ENCODE data around the gene ZBTB3.
"Not testable (repeated sequence)": the region's sequence is repeated elsewhere in the genome, so short reads cannot be mapped to it uniquely, and the experiment has no call there.

ZBTB3 gene

DNA sequence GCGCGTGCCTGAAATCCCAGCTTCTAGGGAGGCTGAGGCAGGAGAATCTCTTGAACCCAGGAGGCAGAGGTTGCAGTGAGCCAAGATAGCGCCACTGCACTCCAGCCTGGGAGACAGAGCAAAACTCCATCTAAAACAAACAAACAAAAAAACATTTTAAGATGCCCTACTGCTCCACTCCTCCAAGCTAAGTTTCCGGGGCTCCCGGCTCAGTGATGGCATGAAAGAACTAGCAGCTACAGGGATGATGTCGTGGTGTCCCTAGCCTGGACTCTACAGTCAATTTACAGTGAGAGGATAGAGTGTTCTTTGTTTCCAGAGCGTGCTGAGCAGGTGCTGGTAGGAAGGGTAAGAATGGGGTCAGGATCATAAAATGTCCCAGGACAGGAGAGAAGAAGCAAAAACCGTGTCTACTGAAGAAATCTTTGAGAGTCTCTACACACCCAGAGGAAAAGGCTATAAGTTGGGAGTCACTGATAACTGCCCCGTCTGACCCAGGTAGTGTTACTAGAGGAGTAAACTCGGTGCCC, 1.2 kb upstream of the ZBTB3 start:
- peak; percentile 67 for DNase-seq

DNA sequence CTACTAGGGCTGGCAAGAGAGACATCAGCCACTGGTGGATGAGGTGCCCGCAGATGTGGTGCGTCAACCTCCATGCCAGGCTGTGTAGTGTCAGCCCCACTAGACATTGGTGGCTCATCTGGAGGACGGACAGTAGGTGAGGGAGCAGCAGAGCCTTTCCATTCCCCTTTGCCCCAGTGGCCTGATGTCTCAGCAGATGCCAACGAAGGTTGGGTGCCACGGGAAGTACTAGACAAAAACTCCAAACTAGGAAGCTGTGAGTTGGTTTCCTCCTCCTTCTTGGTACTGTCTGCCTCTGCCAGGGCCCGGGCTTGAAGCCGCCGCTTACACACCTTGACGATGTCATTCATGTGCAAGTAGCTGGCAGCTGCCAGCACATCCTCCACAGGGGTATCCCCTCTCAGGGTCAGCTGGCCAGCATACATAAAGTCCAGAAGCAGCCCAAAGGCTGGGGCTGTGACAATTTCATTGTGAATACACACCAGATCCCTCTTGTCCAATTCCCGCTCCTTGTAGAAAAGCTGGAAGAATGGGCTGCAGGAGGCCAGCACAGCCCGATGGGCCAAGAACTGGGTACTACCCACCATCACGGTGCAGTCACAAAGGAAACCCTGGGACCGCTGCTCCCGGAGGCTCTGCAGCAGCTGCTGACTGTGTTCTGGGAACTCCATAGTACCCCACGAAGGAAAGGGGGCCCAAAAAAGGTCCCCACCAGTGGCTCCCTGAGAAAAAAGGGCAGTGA, 795 bp downstream of the ZBTB3 start:
- DNase-seq = no peak

DNA sequence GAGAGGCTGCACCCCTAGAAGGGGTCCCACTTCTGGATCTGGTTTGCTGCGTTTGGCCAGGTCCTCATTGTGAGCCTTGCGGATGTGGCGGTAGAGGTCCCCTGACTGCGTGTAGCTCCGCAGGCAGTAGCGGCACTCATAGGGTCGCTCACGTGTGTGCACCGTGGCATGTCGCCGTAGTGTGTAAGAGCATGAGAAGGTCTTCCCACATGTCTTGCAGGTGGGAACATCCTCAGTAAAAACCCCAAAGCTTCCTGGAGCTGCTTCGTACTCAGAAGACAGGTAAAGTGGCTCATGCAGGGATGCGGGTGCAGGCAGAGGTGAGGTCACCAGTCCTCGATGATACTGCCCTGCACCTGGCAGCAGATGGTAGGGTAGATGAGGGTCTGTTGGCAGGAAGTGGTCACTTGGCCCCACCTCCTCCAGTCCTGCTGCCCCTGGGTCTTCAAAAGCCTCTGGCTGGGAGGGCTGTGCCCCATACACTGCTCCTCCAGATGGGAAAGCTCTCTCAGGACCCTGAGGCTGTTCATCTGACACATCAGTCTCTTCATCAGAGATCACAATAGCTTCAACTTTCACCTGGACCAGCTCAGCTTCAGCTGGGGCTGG, 1.7 kb downstream of the ZBTB3 start:
- no peak for DNase-seq

DNA sequence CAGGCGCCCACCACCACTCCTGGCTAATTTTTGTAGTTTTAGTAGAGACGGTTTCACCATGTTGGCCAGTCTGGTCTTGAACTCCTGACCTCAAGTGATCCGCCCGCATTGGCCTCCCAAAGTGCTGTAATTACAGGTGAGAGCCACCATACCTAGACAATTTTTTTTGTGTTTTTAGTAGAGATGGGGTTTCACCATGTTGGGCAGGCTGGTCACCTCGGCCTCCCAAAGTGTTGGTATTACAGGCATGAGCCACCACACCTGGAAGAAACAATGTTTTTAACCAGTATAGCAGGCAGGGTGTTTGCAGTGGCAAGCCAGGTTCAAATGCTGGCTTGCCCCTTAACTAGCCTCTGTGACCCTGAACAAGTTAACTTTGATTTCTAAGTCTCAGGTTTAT, 4.0 kb downstream of the ZBTB3 start:
- not testable (repeated sequence) for DNase-seq

DNA sequence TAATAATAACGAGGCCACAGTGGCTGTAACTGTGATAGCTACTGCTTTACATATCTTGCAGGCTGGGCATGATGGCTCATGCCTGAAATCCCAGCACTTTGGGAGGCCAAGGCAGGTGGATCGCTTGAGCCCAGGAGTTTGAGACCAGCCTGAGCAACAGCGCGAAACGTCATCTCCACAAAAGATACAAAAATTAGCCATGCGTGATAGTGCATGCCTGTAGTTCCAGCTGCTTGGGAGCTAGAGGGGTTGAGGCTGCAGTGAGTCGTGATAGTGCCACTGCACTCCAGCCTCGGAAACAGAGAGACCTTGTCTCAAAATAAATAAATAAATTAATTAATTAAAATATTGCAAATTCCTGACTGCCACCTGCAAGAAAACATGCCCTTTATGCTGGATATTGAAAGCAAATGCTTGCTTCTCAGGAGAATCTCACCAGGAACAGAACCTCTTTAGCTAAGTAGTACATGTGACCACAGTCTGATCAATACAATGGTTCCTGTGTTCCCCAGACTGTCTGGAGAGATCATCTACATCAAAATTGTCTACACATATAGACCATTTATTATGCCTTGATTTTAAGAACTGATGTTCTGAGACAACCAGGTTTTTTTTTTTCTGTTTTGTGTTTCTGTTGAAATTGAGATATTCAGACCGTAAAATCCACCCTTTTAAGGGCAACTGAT, 6.3 kb downstream of the ZBTB3 start:
- DNase-seq = peak; percentile 57

DNA sequence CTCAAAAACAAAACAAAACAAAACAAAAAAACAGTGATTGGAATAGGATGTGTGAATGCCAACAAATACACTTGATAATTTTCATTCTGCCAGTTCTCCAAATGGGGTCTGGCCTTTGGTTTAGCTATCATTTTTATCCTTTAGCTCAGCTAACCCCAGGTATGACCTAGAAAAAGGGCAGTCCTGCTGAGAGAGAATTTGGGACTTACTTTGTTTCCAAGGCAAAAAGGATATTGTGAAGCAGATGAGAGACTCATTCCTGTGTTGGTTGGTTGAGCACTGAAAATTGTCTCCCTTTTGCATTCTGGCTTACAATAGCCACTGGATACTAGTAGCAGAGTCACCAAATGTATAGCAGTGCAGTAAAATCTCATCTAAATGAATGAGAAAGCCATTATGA, 16.8 kb downstream of the ZBTB3 start:
- no peak for DNase-seq

DNA sequence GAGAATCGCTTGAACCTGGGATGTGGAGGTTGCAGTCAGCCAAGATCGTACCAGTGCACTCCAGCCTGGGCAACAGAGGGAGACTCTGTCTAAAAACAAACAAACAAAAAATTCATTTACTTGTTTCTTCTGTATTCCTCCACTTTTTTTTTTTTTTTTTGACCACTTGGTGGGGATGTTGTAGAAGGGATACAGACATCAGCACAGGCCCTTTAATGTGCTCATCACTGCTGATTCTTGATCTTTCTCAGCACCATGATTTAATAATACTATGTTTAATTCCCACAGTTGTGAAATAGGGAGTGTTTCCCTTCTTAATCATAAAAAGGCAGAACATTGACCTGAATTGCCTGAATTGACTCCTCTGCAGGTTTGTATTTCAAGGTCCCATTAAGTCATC, 21.1 kb downstream of the ZBTB3 start:
- DNase-seq = no peak

DNA sequence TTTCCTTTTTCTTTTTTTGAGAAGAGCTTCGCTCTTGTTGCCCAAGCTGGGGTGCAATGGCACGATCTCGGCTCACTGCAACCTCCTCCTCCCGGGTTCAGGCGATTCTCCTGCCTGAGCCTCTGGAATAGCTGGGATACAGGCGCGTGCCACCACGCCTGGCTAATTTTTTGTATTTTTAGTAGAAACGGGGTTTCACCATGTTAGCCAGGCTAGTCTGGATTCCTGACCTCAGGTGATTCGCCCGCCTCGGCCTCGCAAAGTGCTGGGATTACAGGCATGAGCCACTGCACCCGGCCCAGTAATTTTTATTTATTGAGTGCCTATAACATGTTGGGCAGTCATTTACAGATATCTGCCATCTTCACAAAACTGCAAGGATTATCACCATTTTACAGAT, 23.9 kb downstream of the ZBTB3 start:
- DNase-seq = not testable (repeated sequence)

DNA sequence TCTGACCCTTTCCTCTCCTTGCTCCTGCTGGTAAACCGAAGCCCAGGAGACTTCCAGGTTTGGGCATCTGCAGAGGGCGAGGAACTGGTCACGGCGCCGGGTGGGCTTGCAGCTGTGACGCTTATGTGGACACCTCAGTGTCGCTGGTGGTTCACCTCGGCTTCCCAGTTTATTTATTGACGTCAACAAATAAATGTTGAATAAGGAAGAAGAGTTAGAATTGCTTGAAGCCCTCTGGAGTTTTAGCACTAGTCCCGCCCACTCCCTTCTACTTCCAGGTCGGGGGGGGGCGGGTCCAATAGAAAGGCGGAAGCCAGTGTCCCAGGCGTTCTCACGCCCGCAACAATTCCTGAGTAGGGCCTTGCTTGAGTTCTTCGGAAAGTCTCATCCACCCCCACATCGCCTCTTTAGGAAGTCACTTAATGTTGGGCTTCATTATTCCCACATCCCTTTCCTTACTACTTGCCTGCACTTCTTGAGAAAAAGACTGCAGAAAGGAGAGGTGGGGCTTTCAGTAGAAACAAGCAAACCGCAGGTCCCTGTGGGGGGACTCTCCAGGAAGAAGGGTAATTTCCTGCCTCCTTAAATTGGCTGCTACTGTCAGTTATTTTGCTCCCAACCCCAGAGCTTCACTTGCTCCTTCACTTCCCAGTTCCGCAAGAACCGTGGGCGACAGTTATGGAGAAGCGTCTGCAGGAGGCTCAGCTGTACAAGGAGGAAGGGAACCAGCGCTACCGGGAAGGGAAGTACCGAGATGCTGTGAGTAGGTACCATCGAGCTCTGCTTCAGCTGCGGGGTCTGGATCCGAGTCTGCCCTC, 25.6 kb downstream of the ZBTB3 start, which contains the start of gene TTC9C:
TSS of gene TTC9C (plus strand) at position 316 of the 818 bp plus-strand sequence. CDS start at position 679, 363 bp downstream.
- DNase-seq = peak; percentile 90

DNA sequence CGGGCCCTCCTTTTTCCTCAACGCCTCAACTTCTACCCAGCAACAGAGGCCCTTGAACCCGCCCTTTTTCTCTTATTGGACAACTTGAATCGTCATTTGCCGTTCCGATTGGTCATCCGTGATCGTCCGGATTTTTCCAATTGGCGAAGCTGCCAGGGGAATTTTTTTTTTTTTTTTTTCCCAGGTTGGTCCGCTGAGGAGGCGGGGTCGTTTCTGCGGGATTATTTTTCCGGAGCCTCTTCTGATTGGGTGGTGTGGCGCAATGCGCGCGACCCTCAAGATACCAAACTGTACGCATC, 26.1 kb downstream of the ZBTB3 start:
- DNase-seq = peak; percentile 95

DNA sequence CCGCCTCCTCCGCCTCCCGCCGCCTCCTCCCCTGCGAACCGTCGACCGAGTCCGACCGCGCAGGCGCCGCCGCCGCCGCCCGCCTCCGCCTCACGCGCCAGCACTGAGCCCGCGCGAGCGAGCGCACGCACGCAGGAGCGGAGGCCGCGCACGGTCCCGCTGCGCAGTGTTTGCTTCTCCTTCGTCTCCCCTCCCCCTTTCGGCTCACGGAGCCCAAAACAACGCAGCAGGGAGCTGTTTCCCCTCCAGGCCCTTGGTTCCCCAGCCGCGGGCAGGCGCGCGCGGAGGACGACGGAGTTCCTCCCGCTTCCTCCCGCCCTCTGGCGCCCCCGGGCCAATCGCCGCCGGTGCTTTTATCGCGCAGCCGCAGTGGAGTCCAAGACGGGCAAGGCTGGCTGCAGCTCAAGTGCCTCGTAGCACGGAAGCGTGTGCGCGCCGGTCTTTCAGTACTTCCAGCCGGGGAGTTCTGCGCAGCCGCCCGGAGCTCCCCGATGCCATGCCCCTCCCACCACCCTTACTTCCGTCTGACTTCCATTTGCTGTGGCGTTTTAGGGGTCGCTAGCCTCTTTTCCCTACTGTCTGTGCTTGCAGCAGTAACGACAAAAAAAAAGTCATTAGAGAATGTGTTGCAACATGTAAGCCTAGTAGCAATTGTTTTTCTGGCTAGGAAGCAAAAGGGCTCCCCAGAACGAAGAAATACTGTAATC, 26.6 kb downstream of the ZBTB3 start, which contains the start of gene HNRNPUL2:
TSS of gene HNRNPUL2 (minus strand) at position 293 of the 707 bp plus-strand sequence. CDS start 301 bp downstream, outside the sequence.
- DNase-seq = peak; percentile 99

DNA sequence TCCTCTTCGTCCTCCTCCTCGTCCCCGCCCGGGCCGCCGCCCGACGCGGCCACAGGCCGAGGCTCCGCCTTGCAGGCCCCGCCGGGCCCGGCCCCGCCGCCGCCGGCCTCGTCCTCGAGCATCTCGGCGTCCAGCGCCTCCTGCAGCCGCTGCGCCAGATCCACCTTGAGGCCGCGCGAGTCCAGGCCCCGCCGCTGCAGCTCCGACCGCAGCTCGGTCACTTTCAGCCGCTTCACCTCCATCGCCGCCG, 27.1 kb downstream of the ZBTB3 start:
- no peak for DNase-seq

DNA sequence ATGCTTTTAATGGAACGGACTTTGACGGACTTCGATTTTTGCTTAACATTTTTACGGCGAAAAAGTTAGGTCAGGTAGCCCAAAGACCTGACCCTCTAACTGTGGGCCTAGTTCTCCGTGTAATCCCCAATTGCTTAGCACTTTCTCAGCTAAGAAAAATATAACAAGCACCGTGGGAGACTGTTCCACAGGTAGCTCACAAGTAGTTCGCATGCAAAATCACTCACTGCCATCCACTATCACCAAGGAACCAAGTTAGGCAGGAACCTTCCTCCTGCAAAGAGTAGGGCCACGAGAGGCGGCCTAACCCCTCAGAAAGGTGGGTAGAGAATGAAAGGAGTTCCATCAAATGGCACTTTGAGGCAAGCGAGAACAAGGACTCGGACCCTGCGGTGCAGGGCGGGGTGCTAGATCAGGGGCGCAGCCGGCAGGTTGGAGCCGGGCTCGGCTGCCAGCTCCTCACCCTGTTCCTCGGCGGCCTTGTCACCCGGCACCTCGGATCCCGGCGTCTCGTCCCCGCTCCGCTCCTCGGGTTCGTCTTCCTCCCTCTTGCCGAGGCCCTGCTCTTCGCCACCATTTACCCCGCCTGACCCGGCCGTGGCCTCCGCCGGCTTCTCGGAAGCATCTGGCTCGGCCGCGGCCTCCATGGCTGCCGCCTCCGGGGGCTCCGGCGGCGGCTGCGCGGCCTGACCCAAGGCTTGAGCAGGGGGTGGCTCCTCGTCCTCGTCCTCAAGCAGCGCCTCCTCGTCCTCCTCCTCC, 27.6 kb downstream of the ZBTB3 start:
- no peak for DNase-seq

DNA sequence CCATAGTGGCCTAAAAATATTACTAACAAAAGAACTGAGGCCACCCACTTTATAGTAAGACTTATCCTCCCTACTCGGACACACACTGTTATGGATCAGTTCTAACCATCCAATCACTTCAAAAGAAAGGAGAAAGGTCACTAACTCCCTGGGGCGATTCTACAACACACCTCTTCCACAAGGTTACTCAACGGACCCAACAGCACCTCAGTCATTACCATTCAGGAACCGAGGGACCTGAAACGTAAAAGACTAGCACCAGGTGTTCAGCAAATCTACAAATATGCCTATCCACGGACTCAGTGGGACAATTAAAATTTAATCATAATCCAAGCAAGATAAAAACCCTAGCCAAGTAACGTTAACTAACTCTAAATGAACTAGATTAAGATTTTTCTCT, 28.3 kb downstream of the ZBTB3 start:
- DNase-seq = no peak

DNA sequence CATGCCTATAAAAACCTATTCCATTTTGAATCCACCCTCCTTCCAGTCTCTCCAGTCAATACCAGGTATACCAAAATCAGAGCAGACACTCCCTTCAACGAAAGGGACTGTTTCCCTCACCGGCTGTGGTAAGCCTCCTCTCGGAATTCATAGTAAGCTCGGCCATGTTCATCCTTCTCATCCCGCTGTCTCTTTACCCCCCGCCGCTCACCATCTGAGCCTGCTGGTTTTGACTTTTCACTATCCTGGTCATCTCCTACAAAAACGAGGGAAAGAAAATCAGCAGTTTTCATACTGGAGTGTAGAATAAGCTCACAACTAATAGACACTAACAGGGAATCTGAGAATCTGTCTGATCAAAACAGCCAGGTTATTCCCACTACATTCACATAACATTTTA, 29.8 kb downstream of the ZBTB3 start:
- DNase-seq = no peak

DNA sequence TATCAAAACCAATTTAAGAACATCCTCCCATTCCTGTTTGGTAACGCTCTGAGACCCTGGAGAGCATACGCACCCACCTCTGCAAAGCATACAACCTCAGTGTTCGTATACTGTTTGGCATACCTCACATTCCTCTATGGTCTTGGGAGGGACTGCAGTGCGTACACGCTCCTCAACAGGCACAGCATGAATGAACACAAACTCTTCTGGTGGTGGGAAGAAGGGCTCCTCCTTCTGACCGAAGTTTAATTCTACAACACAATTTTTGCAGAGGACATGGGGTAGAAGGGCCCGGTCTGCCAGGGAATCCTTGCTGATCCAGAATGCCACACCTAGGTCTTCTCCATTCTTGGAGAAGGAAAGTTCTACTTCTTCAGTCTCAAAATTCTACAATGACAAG, 32.0 kb downstream of the ZBTB3 start:
- DNase-seq = peak; percentile 80

DNA sequence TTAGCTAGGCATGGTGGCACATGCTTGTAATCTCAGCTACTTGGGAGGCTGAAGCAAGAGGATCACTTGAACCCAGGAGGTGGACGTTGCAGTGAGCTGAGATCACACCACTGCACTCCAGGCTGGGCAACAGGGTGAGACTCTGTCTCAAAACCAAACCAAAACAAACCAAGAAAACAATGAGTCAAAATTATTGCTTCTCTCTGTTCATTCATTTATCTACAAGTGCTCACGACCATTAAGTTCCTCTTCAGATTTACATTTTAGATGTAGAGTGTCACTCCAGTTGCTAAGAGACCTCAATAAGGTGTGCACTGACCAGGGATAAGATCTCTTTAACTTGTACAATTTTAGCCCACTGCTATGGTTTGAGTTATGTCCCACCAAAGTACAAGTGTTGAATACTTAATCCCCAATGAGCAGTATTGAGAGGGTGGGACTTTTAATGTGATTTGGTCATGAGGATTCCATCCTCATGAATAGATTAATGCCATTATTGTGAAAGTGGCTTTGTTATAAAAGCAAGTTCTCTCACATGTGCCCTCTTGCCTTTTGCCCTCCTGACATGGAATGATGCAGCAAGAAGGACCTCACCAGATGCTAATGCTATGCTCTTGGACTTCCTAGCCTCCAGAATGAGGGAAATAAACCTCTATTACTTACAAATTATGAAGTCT, 34.5 kb downstream of the ZBTB3 start:
- DNase-seq = no peak

DNA sequence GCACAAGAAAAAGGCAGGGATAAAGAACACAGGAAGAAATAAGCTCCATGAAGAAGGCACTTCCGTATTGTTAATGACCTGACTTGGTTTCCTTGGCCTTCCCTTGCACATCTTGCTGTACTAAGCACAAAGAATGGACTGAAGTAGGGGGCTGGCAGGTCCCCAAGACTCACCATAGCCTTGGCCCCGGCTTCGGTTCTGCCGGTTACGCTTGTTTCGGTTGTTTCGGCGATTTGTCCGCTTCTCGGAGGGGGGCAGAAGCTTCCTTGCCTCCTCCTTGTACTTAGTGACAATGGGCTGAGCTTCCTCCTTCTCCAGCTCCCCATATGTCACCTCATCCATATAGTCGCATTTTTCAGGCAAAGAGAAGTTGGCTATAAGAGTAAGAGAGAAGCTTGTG, 37.1 kb downstream of the ZBTB3 start:
- DNase-seq = no peak

DNA sequence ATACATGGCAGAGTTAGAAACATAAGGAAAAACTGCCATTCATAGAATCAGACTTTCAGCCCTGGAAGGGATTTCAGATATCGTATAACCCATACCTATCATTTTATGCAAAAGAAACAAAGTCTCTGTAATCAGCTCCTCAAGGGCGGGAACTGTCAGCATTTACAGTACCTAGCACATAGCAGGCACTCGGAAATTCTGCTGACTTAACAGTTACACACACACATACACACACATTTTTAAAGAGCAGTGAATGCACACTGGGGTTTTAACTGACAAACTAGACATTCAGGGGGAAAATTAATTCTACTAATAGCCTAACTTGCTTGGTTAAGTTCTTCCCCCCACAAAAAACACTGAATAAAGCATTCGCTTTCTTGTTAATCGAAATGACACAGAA, 37.8 kb downstream of the ZBTB3 start:
- no peak for DNase-seq

DNA sequence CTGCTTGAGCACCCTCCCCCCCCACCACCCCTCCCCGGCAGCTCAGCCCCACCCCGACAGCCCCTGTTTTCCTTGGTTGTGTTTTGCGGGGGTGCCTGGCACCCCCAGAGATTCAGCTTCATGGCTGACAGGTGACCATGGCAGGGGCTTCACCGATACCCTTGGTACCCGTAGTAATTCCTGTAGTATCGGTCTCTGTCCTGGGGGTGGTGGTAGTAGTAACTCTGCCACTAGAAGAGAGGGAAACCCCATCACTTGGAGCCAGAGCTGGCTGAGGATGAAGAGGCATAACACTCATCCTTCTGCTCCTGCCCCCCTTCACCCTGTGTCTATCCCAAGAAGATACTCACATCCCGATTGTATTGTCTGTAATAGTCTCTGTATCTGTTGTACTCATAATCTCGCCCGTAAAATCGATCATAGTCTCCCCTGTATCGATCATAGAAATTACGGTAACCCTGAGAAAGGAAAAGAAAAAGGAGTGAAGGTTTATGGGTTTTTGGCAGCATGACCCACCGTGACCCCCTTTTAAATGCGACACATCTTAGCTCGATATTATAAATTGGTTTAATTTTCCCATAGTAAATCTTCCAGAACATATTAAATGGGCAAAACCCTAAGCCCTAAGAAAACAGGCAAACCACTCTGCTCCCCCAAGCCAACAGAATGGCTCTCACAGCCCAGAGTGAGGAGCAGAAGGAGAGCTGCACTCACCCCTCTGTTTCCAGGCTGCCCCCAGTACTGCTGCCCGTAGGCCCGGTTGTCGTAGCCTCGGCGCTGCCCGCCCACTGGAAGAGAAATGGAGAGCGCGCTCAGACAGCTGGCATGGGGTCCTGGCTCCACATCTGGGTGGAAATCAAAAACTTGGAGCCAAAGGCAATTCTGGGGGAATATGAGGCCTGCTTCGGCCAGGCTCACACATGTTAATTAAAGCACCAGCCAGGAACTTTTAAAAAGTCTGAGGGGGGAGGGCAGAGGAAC, 38.5 kb downstream of the ZBTB3 start:
- no peak for DNase-seq
